DOHH2 (cell line): ENCODE measurements around the gene ILKAP.

Experiments
- H3F3A ChIP-seq: fragments of 200-600 bp; sonication (generic), shearing (Covaris generic); 2 replicates; pipeline ENCODE4 v1.6.0; 2016; ENCODE audit warnings: antibody characterized with exemption, mild to moderate bottlenecking; ENCODE audit not compliant: control insufficient read depth, insufficient read depth
- H3K27ac ChIP-seq: fragments of 200-600 bp; sonication (generic); 2 replicates; pipeline ENCODE4 v1.5.1; 2014; ENCODE audit warnings: low read depth, mild to moderate bottlenecking, low read length, moderate library complexity
- H3K27me3 ChIP-seq: fragments of 200-600 bp; sonication (generic); 2 replicates; pipeline ENCODE4 v1.6.1; 2014; ENCODE audit warnings: mild to moderate bottlenecking, low read length, mixed read lengths; ENCODE audit not compliant: control insufficient read depth
- H3K36me3 ChIP-seq: fragments of 200-600 bp; sonication (generic); 2 replicates; pipeline ENCODE4 v1.6.1; 2014; ENCODE audit warnings: mild to moderate bottlenecking, low read length, moderate library complexity, mixed read lengths; ENCODE audit not compliant: control insufficient read depth
- H3K4me1 ChIP-seq: fragments of 200-600 bp; sonication (generic); 2 replicates; pipeline ENCODE4 v1.6.1; 2014; ENCODE audit warnings: mild to moderate bottlenecking, low read length, mixed read lengths; ENCODE audit not compliant: control insufficient read depth
- H3K4me2 ChIP-seq: fragments of 200-600 bp; sonication (generic); 2 replicates; pipeline ENCODE4 v1.6.0; 2014; ENCODE audit warnings: mild to moderate bottlenecking, low read length, moderate library complexity
- H3K4me3 ChIP-seq: fragments of 200-600 bp; sonication (generic); 2 replicates; pipeline ENCODE4 v1.5.1; 2014; ENCODE audit warnings: mild to moderate bottlenecking, low read length, mixed read lengths
- H3K79me2 ChIP-seq: fragments of 200-600 bp; sonication (generic); 2 replicates; pipeline ENCODE4 v1.6.1; 2014; ENCODE audit warnings: mild to moderate bottlenecking, low read length, mixed read lengths; ENCODE audit not compliant: control insufficient read depth
- H3K9me2 ChIP-seq: fragments of 200-600 bp; sonication (generic); replicated peaks from 2 replicates; pipeline ENCODE4 v1.6.1; 2014; ENCODE audit warnings: mild to moderate bottlenecking, low read length, mixed read lengths; ENCODE audit not compliant: control insufficient read depth
- H3K9me3 ChIP-seq: fragments of 200-600 bp; sonication (generic); 2 replicates; pipeline ENCODE4 v1.6.1; 2014; ENCODE audit warnings: antibody characterized with exemption, low read length, mixed read lengths; ENCODE audit not compliant: control insufficient read depth, insufficient read depth
- H4K20me1 ChIP-seq: fragments of 200-600 bp; sonication (generic); 2 replicates; pipeline ENCODE4 v1.6.0; 2014; ENCODE audit warnings: low read depth, mild to moderate bottlenecking, antibody characterized with exemption, low read length, moderate library complexity; ENCODE audit not compliant: control insufficient read depth, insufficient read depth
- CTCF ChIP-seq: fragments of 200-600 bp; sonication (generic); IDR thresholded peaks from one replicate; pipeline ENCODE4 v1.5.1; 2014; ENCODE audit warnings: antibody characterized with exemption, mild to moderate bottlenecking, low read depth, low read length; ENCODE audit not compliant: poor library complexity, severe bottlenecking
- EZH2phosphoT487 ChIP-seq: fragments of 200-600 bp; sonication (generic); IDR thresholded peaks from 2 replicates; pipeline ENCODE4 v1.6.1; 2017; ENCODE audit warnings: borderline replicate concordance, mild to moderate bottlenecking, antibody characterized with exemption, low read length, moderate library complexity, mixed read lengths

The ILKAP gene

GRCh38 chr2:238139196-238140039 is 64.1 kb downstream of the ILKAP start:
- Histone ChIP-seq H3K4me1 (peaks cover 19% of the 10 kb centered on the region), H3K9me2 (no peaks in the 10 kb centered on the region), H3K4me2 (peak overlapping the region; percentile 43), H3K4me3 (peak overlapping the region; percentile 1), H3K36me3 (no peaks in the 10 kb centered on the region), H3F3A (no peaks in the 10 kb centered on the region), H4K20me1 (no peaks in the 10 kb centered on the region), H3K79me2 (no peaks in the 10 kb centered on the region), H3K27me3 (no peaks in the 10 kb centered on the region), H3K9me3 (no peaks in the 10 kb centered on the region), H3K27ac (no peak overlapping the region)
- peak; percentile 88 for TF ChIP-seq CTCF
- TF ChIP-seq EZH2phosphoT487 = no peak

GRCh38 chr2:238138331-238139195 is 64.9 kb downstream of the ILKAP start, which contains the start of gene KLHL30:
Gene KLHL30, plus strand, starts transcription at chr2:238138668. Its CDS starts 2,087 bp downstream, at chr2:238140755.
- peaks cover 19% of the 10 kb centered on the region for H3K4me1 ChIP-seq
- no peaks in the 10 kb centered on the region for H3K79me2 ChIP-seq
- H3K27ac ChIP-seq = no peak within 1 kb of the TSS
- no peaks in the 10 kb centered on the region for H3K36me3 ChIP-seq
- H3K9me2 ChIP-seq = no peaks in the 10 kb centered on the region
- no peaks in the 10 kb centered on the region for H4K20me1 ChIP-seq
- H3K27me3 ChIP-seq = no peaks in the 10 kb centered on the region
- TF ChIP-seq EZH2phosphoT487 (no peak), CTCF (no peak)
- H3K4me3 ChIP-seq = peak within 1 kb of the TSS; percentile 1
- no peaks in the 10 kb centered on the region for H3F3A ChIP-seq
- H3K9me3 ChIP-seq = no peaks in the 10 kb centered on the region
- peak within 1 kb of the TSS; percentile 43 for H3K4me2 ChIP-seq

- Histone ChIP-seq H3K4me2 (no peak overlapping the region), H3F3A (no peaks in the 10 kb centered on the region), H3K4me3 (no peak overlapping the region), H3K36me3 (no peaks in the 10 kb centered on the region), H3K4me1 (peaks cover 19% of the 10 kb centered on the region), H3K27me3 (no peaks in the 10 kb centered on the region), H3K27ac (no peak overlapping the region), H3K79me2 (no peaks in the 10 kb centered on the region), H4K20me1 (no peaks in the 10 kb centered on the region), H3K9me2 (no peaks in the 10 kb centered on the region), H3K9me3 (no peaks in the 10 kb centered on the region)
- TF ChIP-seq CTCF = no peak
- no peak for TF ChIP-seq EZH2phosphoT487
Measured at GRCh38 chr2:238137885-238138284, 65.6 kb downstream of the ILKAP start.
